GM23248 (cell line): ENCODE data around the gene DUOXA1. TPM values are rescaled to one million over a fixed set of nuclear protein-coding genes. Genes with fewer than 3 reads are reported as not detected.
"Not testable (repeated sequence)": the region's sequence is repeated elsewhere in the genome, so short reads cannot be mapped to it uniquely, and the experiment has no call there.

Experiments used
- DNase-seq: peaks from one replicate; pipeline ENCODE4 v3.0.0-alpha.2; 2015
- H2AFZ ChIP-seq: fragments of 200-600 bp; sonication (generic); 2 replicates; pipeline ENCODE4 v1.6.1; 2016; ENCODE audit warnings: antibody characterized with exemption
- H3F3A ChIP-seq: fragments of 200-600 bp; sonication (generic); 2 replicates; pipeline ENCODE4 v1.6.1; 2016; ENCODE audit warnings: mild to moderate bottlenecking, antibody characterized with exemption, mixed run types; ENCODE audit not compliant: insufficient read depth
- H3K27ac ChIP-seq: fragments of 200-600 bp; sonication (generic); 2 replicates; pipeline ENCODE4 v1.5.1; 2016; ENCODE audit warnings: mild to moderate bottlenecking
- H3K27me3 ChIP-seq: fragments of 200-600 bp; sonication (generic); replicated peaks from 2 replicates; pipeline ENCODE4 v1.6.1; 2016; ENCODE audit warnings: mild to moderate bottlenecking; ENCODE audit not compliant: insufficient read depth
- H3K36me3 ChIP-seq: fragments of 200-600 bp; sonication (generic); 2 replicates; pipeline ENCODE4 v1.6.1; 2016; ENCODE audit warnings: low read depth, mild to moderate bottlenecking
- H3K4me1 ChIP-seq: fragments of 200-600 bp; sonication (generic); 2 replicates; pipeline ENCODE4 v1.6.1; 2016; ENCODE audit warnings: mild to moderate bottlenecking; ENCODE audit not compliant: insufficient read depth
- H3K4me2 ChIP-seq: fragments of 200-600 bp; sonication (generic); one replicate; pipeline ENCODE4 v1.6.1; 2016; ENCODE audit warnings: mild to moderate bottlenecking; ENCODE audit not compliant: unreplicated experiment
- H3K4me3 ChIP-seq: fragments of 200-600 bp; sonication (generic); 2 replicates; pipeline ENCODE4 v1.5.1; 2016; ENCODE audit warnings: mild to moderate bottlenecking
- H3K79me2 ChIP-seq: fragments of 200-600 bp; sonication (generic); 2 replicates; pipeline ENCODE4 v1.6.1; 2016; ENCODE audit warnings: mild to moderate bottlenecking; ENCODE audit not compliant: insufficient read depth
- H3K9ac ChIP-seq: fragments of 200-600 bp; sonication (generic); 2 replicates; pipeline ENCODE4 v1.6.1; 2016; ENCODE audit warnings: mild to moderate bottlenecking
- H3K9me2 ChIP-seq: fragments of 200-600 bp; sonication (generic); 2 replicates; pipeline ENCODE4 v1.6.1; 2016; ENCODE audit warnings: mixed run types, mild to moderate bottlenecking, moderate library complexity; ENCODE audit not compliant: insufficient read depth
- H3K9me3 ChIP-seq: fragments of 200-600 bp; sonication (generic); one replicate; pipeline ENCODE4 v1.6.1; 2017; ENCODE audit warnings: low read depth
- H4K20me1 ChIP-seq: fragments of 200-600 bp; sonication (generic); 2 replicates; pipeline ENCODE4 v1.6.0; 2016; ENCODE audit not compliant: insufficient read depth
- EZH2 ChIP-seq: fragments of 200-600 bp; sonication (generic); IDR thresholded peaks from 2 replicates; pipeline ENCODE4 v1.6.1; 2018; ENCODE audit warnings: antibody characterized with exemption, mild to moderate bottlenecking; ENCODE audit not compliant: insufficient read depth, poor library complexity, severe bottlenecking
- EZH2phosphoT487 ChIP-seq: fragments of 200-600 bp; sonication (generic); IDR thresholded peaks from 2 replicates; pipeline ENCODE4 v1.6.1; 2018; ENCODE audit warnings: antibody characterized with exemption, moderate library complexity, mild to moderate bottlenecking, low read depth; ENCODE audit not compliant: insufficient read depth
- WGBS, 2 experiments: methylation state at CpG; one replicate each; pipeline ENCODE4 v1.1.6; 2015 to 2017; ENCODE audit warnings: low lambda C conversion rate in 2 of 2, low coverage in 1 of 2; ENCODE audit errors: missing lambda C conversion rate in 2 of 2; 5-methylcytosine and 5-hydroxymethylcytosine counted together
- in situ Hi-C: fragments of 300-500 bp; cut with MboI; formaldehyde crosslinking; loops from 2 replicates; pipeline ENCODE4 v1.15.0; 2020
- polyA plus RNA-seq: library from polyadenylated mRNA; unstranded; fragments of >200 nt; fragmentation: Nextera tagmentation; extraction: Ambion mirVana; gene quantifications from 2 replicates; pipeline ENCODE4 v1.2.1, GENCODE V29; 2016
- total RNA-seq: library from RNA; depleted of rRNA; stranded (reverse); fragments of >200 nt; shearing (Covaris generic); gene quantifications from 2 replicates; pipeline ENCODE4 v1.2.3, GENCODE V29; 2014

The DUOXA1 gene
- total and polyA plus RNA-seq, 2 experiments from 2014 or later, result 0.61 to 2.4 TPM

DNA sequence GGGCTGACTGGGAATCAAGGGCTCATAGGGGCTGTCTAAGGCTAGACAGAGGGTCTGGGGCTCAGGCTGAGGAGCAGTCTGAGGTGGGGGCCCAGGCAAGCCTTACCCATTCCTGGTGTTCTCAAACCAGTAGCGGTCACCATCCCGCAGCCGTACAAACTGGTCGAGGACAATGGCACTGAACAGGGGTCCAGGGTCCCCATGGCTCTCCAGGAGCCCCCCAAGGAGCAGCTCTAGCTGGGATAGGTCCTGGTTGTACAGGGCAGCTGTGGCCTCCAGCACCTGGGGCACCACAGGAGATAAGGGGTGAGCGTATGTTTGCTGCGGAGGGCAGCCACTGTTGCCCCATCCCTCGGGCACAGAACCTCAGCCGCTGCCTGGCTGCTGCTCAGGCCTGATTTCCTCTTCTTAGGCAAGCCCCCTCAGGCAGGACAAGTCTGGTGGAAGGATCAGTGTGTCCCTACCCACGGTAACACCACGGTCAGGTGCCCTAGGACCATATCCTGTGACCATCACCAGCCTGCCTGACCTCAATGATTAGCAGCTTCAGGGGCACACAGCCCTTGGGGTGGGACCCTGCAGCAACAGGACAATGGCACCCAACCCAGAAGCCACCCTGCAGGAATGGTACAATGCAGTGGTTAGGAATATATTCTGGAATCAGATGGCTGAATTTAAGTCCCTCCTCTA, 21.6 kb downstream of the DUOXA1 start:
- no peak overlapping the region for H2AFZ ChIP-seq
- H3K27ac ChIP-seq, result no peak overlapping the region
- H3K9me3 ChIP-seq, result no peaks in the 10 kb centered on the region
- no peaks in the 10 kb centered on the region for H3K4me1 ChIP-seq
- H3K27me3 ChIP-seq, result peaks cover 29% of the 10 kb centered on the region
- H3K36me3 ChIP-seq, result no peaks in the 10 kb centered on the region
- H3K79me2 ChIP-seq, result no peaks in the 10 kb centered on the region
- in situ Hi-C loops, result no loop called here
- H3F3A ChIP-seq, result no peaks in the 10 kb centered on the region
- H4K20me1 ChIP-seq, result no peaks in the 10 kb centered on the region
- DNase-seq, result no peak
- H3K9me2 ChIP-seq, result no peaks in the 10 kb centered on the region
- WGBS, 2 experiments, result 83 to 93% methylated on average over 10 of the region's 10 CpGs
- no peak for TF ChIP-seq EZH2
- TF ChIP-seq EZH2phosphoT487, result no peak
- no peak overlapping the region for H3K4me2 ChIP-seq
- no peak overlapping the region for H3K9ac ChIP-seq
- no peak overlapping the region for H3K4me3 ChIP-seq

DNA sequence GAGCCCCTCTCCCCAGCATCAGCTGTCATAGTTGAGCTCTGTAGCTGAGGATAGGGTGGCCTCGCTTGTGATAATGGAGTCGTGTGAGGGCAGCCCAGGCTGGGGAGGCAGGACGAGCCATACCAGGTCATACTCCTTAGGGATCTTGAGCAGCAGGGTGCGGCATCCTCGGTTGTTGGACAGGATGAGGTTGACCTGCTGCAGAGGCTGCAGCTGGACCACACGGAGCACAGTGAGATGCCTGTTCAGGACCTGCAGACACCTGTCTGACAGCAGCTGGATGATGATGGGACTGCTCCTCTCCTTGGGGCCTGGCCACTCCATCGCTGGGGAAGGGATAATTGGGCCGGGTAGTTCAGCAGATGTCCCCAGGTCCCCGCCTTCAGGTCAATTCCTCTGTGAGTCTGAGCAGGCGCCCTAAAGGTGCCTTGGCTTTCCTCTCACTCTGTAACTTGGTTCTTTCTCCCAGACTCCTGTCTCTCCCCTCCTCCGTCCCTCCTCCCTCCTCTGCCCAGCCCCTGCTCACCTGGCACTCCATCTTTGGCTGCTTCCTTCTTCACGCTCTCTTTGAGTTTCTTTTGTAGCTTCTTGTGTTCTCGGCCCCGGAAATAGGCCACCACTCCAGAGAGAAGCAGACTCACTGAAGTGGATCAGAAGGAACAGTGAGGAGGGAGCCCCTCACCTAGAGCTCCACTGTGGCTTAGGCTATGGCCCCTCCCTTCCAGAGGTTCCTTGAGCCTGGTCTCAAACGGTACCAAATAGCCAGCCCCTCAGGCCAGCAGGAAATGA, 23.5 kb downstream of the DUOXA1 start:
- no peaks in the 10 kb centered on the region for H3K79me2 ChIP-seq
- DNase-seq, result no peak
- no peaks in the 10 kb centered on the region for H3K9me3 ChIP-seq
- H4K20me1 ChIP-seq, result no peaks in the 10 kb centered on the region
- H3K27ac ChIP-seq, result no peak overlapping the region
- H3K4me1 ChIP-seq, result no peaks in the 10 kb centered on the region
- no peaks in the 10 kb centered on the region for H3K9me2 ChIP-seq
- H3K9ac ChIP-seq, result no peak overlapping the region
- H2AFZ ChIP-seq, result no peak overlapping the region
- H3F3A ChIP-seq, result no peaks in the 10 kb centered on the region
- no peak overlapping the region for H3K4me3 ChIP-seq
- WGBS, 2 experiments, result 54 to 60% methylated on average over 15 of the region's 15 CpGs
- H3K36me3 ChIP-seq, result no peaks in the 10 kb centered on the region
- TF ChIP-seq EZH2phosphoT487 (no peak), EZH2 (no peak)
- H3K4me2 ChIP-seq, result no peak overlapping the region
- H3K27me3 ChIP-seq, result peaks cover 14% of the 10 kb centered on the region; the same call in 1 of the 2 replicates
- in situ Hi-C loops, result no loop called here

DNA sequence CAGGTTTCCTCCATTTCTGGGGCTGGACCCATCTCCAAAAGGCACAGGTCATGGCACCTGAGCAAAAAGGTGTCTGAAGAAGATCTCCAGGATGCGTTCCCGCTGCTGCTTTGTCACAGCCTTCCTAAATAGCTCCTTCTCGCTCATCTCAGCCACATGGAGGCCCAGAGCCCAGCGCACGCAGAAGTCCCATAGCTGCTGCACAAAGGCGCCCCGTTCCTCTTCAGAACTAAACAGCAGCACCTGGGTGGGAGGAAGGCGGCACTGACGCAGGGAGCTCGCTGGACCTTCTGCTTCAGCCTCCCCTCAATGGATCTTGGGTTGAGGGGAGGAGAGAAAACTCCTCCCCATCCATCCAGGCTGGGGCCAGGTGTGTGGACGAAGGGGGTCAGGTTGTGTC, 24.1 kb downstream of the DUOXA1 start:
- TF ChIP-seq EZH2, result no peak
- no peak for TF ChIP-seq EZH2phosphoT487
- in situ Hi-C loops, result no loop called here
- no peaks in the 10 kb centered on the region for H3K9me3 ChIP-seq
- no peak for DNase-seq
- H3K9ac ChIP-seq, result no peak overlapping the region
- no peak overlapping the region for H3K4me3 ChIP-seq
- no peak overlapping the region for H3K27ac ChIP-seq
- no peaks in the 10 kb centered on the region for H4K20me1 ChIP-seq
- H3K79me2 ChIP-seq, result no peaks in the 10 kb centered on the region
- H3K27me3 ChIP-seq, result peaks cover 13% of the 10 kb centered on the region; the same call in 1 of the 2 replicates
- H3K36me3 ChIP-seq, result no peaks in the 10 kb centered on the region
- WGBS, 2 experiments, result 77 to 80% methylated on average over 11 of the region's 11 CpGs
- H3K4me2 ChIP-seq, result no peak overlapping the region
- no peak overlapping the region for H2AFZ ChIP-seq
- no peaks in the 10 kb centered on the region for H3K4me1 ChIP-seq
- H3F3A ChIP-seq, result no peaks in the 10 kb centered on the region
- H3K9me2 ChIP-seq, result no peaks in the 10 kb centered on the region

DNA sequence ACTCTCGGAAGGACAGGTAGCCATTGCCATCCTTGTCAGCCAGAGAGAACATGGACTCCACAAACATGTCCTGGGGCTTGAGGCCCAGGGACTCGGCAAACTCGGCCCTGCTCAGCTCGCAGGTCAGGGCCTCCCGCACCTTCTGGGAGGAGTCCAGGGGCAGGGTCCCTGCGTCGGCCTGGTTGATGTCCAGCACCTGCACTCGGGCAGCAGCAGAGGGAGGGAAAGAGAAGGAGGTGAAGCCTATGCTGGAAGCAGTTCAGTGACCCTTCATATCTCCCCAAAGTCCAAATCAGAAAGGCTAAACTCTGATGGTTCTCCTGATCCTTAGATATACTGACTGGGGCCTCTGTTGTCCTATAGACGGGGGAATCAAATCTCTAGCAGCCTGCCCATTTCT, 25.5 kb downstream of the DUOXA1 start:
- H3K27ac ChIP-seq, H4K20me1 ChIP-seq, H3K9me2 ChIP-seq, in situ Hi-C loops, H3K79me2 ChIP-seq, DNase-seq, H3K9ac ChIP-seq, H3K4me1 ChIP-seq, H3K27me3 ChIP-seq, H3K4me3 ChIP-seq, H3F3A ChIP-seq, H3K9me3 ChIP-seq, H3K36me3 ChIP-seq, H2AFZ ChIP-seq, H3K4me2 ChIP-seq: not testable (repeated sequence)
- WGBS, 2 experiments, result 65 to 67% methylated on average over 8 to 9 of the region's 9 CpGs
